Central memory CD4-positive, alpha-beta T cell (primary cell): ENCODE data around the gene SNRPD3.

Experiments
- DNase-seq: peaks from one replicate; pipeline ENCODE4 v3.0.0; 2022

SNRPD3 gene

GRCh38 chr22:24571266-24571665, 15.5 kb downstream of the SNRPD3 start:
- DNase-seq: no peak

- no peak for DNase-seq
Measured at GRCh38 chr22:24576778-24577177, 21.0 kb downstream of the SNRPD3 start.

GRCh38 chr22:24578355-24579257, 22.8 kb downstream of the SNRPD3 start:
- DNase-seq: no peak

GRCh38 chr22:24579258-24579601, 23.4 kb downstream of the SNRPD3 start:
- no peak for DNase-seq

- DNase-seq: no peak
Measured at GRCh38 chr22:24580276-24580675, 24.5 kb downstream of the SNRPD3 start.

- DNase-seq: no peak
Measured at GRCh38 chr22:24582056-24582814, 26.4 kb downstream of the SNRPD3 start.

- DNase-seq: no peak
Measured at GRCh38 chr22:24583221-24584165, 27.7 kb downstream of the SNRPD3 start.

- DNase-seq: no peak
Measured at GRCh38 chr22:24584166-24584790, 28.5 kb downstream of the SNRPD3 start.

GRCh38 chr22:24584871-24585411, 29.1 kb downstream of the SNRPD3 start:
- DNase-seq: no peak

- no peak for DNase-seq
Measured at GRCh38 chr22:24585461-24585860, 29.7 kb downstream of the SNRPD3 start.

GRCh38 chr22:24585927-24586546, 30.2 kb downstream of the SNRPD3 start:
- no peak for DNase-seq

GRCh38 chr22:24587251-24587650, 31.5 kb downstream of the SNRPD3 start:
- DNase-seq: no peak

GRCh38 chr22:24587948-24588347, 32.1 kb downstream of the SNRPD3 start:
- no peak for DNase-seq

- no peak for DNase-seq
Measured at GRCh38 chr22:24588381-24588756, 32.6 kb downstream of the SNRPD3 start.

- DNase-seq: no peak
Measured at GRCh38 chr22:24588757-24589481, 33.1 kb downstream of the SNRPD3 start.

GRCh38 chr22:24589518-24590030, 33.8 kb downstream of the SNRPD3 start:
- no peak for DNase-seq

GRCh38 chr22:24590596-24591173, 34.9 kb downstream of the SNRPD3 start:
- DNase-seq: no peak

GRCh38 chr22:24591286-24591830, 35.6 kb downstream of the SNRPD3 start:
- DNase-seq: no peak

- no peak for DNase-seq
Measured at GRCh38 chr22:24592058-24592850, 36.5 kb downstream of the SNRPD3 start.
